Lower lobe of right lung (tissue), 2 donors: ENCODE data around the gene NECAB2. TPM values are rescaled to one million over a fixed set of nuclear protein-coding genes. Genes with fewer than 3 reads are reported as not detected.

ENCODE experiments used
- ATAC-seq, 2 donors: fragments of 200-7000 bp; cut with Tn5 transposase; one replicate each; pipeline ENCODE4 v1.9.1; 2020 to 2022; ENCODE audit warnings: mild to moderate bottlenecking in 2 of 2, moderate library complexity in 2 of 2
- DNase-seq: peaks from one replicate; pipeline ENCODE4 v3.0.0-alpha.2; 2020
- H3K27ac ChIP-seq: fragments of 200-600 bp; one replicate; pipeline ENCODE4 v1.8.0; 2022
- H3K27me3 ChIP-seq: fragments of 200-600 bp; one replicate; pipeline ENCODE4 v1.8.0; 2022; ENCODE audit warnings: low read depth
- H3K36me3 ChIP-seq: fragments of 200-600 bp; one replicate; pipeline ENCODE4 v1.8.0; 2022; ENCODE audit warnings: mild to moderate bottlenecking
- H3K4me1 ChIP-seq: fragments of 200-600 bp; one replicate; pipeline ENCODE4 v1.8.0; 2022
- H3K4me3 ChIP-seq: fragments of 200-600 bp; one replicate; pipeline ENCODE4 v1.8.0; 2022; ENCODE audit warnings: mild to moderate bottlenecking
- H3K9me3 ChIP-seq: fragments of 200-600 bp; one replicate; pipeline ENCODE4 v1.8.0; 2022
- intact Hi-C: fragments of 100-400 bp; cut with DNase I; formaldehyde crosslinking; loops from one replicate; pipeline ENCODE4 v1.11.0; 2022
- total RNA-seq: library from RNA; stranded (reverse); fragmentation: NEBNext Ultra II Directional; extraction: Animal tissue kit (Norgen Biotek cat#: 25700); gene quantifications from one replicate; pipeline ENCODE4 v1.2.1, GENCODE V29; 2021
- TF ChIP-seq, protein P1 (sequence below): fragments of 200-600 bp; IDR thresholded peaks from one replicate; pipeline ENCODE4 v1.8.0; 2022; ENCODE audit warnings: antibody characterized with exemption, mild to moderate bottlenecking
- donor health status: DM: no; HTN: yes; CAD: no; lungs with severe emphysema.

The NECAB2 gene
- total RNA-seq, 1 donor from 2014 or later: 0.44 TPM

DNA sequence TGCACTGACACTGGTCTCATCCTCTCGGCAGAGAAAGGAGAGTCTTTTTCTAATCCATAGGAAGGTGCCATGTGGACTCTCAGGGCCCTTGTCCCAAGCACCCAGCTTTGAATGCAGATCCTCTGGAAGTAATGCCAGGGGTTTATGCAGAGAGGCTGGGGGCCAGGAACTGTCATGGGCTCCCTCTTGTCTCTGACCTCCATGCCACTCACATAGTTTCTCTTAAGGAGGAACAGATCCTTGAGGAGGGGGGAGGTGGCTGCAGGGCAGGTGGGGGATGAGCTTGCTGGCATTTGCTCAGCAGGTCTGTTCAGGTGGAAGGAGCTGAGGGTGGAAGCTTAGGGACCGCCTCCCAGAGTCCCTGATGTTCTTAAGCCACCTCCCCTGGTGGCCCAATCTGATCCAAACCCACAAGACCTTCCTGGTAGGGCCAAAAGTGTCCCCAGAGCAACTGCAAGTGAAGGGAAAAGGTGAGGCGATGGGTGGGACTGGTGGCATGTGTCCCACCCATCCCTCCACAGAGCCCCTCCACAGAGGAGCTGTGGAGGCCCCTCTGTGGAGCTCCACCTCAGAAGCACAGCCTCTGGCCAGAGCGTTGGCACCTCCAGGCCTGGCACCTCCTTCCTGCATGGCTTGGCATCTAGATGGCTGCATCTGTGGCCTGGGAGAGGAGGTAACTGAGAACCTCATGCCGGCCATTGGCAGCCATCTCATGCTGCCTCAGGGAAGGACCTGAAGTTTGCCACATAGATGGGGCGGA lies 9.2 kb downstream of the NECAB2 start:
- H3K27ac ChIP-seq: no peak overlapping the region
- H3K4me3 ChIP-seq: no peak overlapping the region
- intact Hi-C loops: no loop called here
- H3K4me1 ChIP-seq: no peaks in the 10 kb centered on the region
- no peaks in the 10 kb centered on the region for H3K9me3 ChIP-seq
- TF ChIP-seq, protein P1, sequence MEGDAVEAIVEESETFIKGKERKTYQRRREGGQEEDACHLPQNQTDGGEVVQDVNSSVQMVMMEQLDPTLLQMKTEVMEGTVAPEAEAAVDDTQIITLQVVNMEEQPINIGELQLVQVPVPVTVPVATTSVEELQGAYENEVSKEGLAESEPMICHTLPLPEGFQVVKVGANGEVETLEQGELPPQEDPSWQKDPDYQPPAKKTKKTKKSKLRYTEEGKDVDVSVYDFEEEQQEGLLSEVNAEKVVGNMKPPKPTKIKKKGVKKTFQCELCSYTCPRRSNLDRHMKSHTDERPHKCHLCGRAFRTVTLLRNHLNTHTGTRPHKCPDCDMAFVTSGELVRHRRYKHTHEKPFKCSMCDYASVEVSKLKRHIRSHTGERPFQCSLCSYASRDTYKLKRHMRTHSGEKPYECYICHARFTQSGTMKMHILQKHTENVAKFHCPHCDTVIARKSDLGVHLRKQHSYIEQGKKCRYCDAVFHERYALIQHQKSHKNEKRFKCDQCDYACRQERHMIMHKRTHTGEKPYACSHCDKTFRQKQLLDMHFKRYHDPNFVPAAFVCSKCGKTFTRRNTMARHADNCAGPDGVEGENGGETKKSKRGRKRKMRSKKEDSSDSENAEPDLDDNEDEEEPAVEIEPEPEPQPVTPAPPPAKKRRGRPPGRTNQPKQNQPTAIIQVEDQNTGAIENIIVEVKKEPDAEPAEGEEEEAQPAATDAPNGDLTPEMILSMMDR: no peak
- no peaks in the 10 kb centered on the region for H3K36me3 ChIP-seq
- H3K27me3 ChIP-seq: no peaks in the 10 kb centered on the region
- ATAC-seq: no peak
- no peak for DNase-seq

DNA sequence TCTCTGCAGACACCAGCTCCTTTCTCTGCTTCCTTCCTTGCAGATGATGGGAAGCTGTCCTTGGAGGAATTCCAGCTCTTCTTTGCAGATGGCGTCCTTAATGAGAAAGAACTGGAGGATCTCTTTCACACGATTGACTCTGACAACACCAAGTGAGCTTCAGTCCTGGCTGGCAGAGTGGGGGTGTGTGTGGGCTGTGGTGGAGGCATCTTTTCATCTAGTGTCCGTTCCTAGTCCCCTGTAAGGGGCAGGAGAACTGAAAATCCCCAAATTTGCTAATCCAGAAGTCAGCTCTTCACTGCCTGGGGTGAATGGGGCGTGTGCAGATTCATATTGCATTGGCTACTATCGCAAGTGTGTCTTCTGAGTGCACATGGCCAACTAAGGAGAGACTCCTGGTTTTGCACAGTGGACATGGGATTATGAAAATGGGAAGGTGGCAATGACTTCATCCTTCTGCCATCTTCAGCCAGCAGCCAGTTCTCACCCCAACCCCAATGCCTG lies 10.4 kb downstream of the NECAB2 start:
- no peak for ATAC-seq
- intact Hi-C loops: no loop called here

DNA sequence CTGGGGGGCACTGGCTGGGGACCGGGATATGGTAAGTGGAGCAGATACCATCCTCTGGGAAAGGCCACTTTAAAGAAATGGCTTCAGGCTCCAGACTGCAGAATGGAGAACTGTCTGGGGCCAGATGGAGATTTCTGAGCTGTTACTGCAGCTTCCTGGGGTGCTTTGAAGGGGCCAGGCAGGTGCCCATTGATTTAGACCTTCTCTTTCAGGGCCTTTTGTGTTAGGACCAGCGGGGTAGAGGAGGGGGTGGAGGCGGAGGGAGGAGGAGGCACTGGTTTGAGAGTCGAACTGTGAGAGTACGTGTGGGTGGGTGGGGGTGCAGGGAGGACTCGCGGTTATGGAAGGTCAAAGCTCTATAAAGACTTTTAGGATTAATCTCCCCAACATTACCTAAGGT lies 11.4 kb downstream of the NECAB2 start:
- H3K27me3 ChIP-seq: no peaks in the 10 kb centered on the region
- no peaks in the 10 kb centered on the region for H3K4me1 ChIP-seq
- intact Hi-C loops: no loop called here
- ATAC-seq: no peak
- DNase-seq: no peak
- H3K4me3 ChIP-seq: no peak overlapping the region
- H3K27ac ChIP-seq: no peak overlapping the region
- H3K36me3 ChIP-seq: no peaks in the 10 kb centered on the region
- TF ChIP-seq, protein P1: no peak
- no peaks in the 10 kb centered on the region for H3K9me3 ChIP-seq

More for the DNA sequence above, 10.4 kb downstream of the NECAB2 start:
- H3K4me1 ChIP-seq: no peaks in the 10 kb centered on the region
- no peaks in the 10 kb centered on the region for H3K27me3 ChIP-seq
- no peak overlapping the region for H3K4me3 ChIP-seq
- TF ChIP-seq, protein P1: no peak
- no peaks in the 10 kb centered on the region for H3K36me3 ChIP-seq
- no peak overlapping the region for H3K27ac ChIP-seq
- DNase-seq: no peak
- H3K9me3 ChIP-seq: no peaks in the 10 kb centered on the region

DNA sequence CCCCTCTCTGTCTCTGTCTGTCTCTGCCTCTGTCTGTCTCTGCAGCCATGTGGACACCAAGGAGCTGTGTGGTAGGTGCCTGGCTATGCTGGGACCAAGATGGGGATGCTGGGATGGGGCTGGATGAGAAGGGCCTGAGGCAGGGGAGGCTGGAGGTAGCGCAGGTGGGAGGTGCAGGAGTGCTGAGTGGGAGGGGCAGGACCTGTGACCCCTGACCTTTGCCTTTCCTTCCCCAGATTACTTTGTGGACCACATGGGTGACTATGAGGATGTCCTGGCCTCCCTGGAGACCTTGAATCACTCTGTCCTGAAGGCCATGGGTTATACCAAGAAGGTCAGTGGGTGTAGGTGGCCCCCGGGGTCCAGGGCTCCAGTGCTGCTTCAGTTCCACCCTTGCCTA lies 12.8 kb downstream of the NECAB2 start:
- Histone ChIP-seq H3K27ac (no peak overlapping the region), H3K4me3 (no peak overlapping the region), H3K4me1 (no peaks in the 10 kb centered on the region), H3K9me3 (no peaks in the 10 kb centered on the region), H3K36me3 (no peaks in the 10 kb centered on the region), H3K27me3 (no peaks in the 10 kb centered on the region)
- ATAC-seq (peak in 1 of 2 donors; percentile 33), DNase-seq (no peak)
- intact Hi-C loops: no loop called here
- TF ChIP-seq, protein P1: no peak

DNA sequence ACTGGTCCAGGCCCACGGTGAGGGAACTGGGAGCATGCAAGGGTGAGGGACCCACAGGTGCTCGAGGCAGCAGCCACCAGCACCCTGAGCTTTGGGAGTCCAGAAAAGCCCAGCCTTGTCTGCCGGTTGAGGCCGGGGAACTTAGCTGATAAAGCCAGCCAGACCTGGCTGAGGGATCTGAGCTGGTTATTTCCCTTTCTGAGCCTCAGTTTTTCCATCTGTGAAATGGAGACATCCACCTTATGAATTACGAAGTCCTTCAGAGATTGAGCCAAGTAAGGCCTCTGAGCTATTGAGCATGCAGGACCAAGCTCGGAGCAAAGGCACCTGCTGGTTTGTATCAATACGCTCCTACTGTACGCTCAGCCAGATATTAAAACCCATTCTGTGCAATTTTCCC lies 13.8 kb downstream of the NECAB2 start:
- Histone ChIP-seq H3K27me3 (no peaks in the 10 kb centered on the region), H3K27ac (no peak overlapping the region), H3K4me1 (no peaks in the 10 kb centered on the region), H3K4me3 (no peak overlapping the region), H3K9me3 (no peaks in the 10 kb centered on the region), H3K36me3 (no peaks in the 10 kb centered on the region)
- DNase-seq (no peak), ATAC-seq (no peak)
- intact Hi-C loops: no loop called here
- TF ChIP-seq, protein P1: no peak
